CD14-positive monocyte (primary cell): ENCODE data around the gene SHPK. TPM values are rescaled to one million over a fixed set of nuclear protein-coding genes. Genes with fewer than 3 reads are reported as not detected.

Experiments used
- DNase-seq, 3 donors: peaks; one replicate each; pipeline ENCODE4 v3.0.0-alpha.2; 2011 to 2022
- H2AFZ ChIP-seq: 2 replicates; pipeline ENCODE4 v1.6.0; 2012; ENCODE audit warnings: mild to moderate bottlenecking, low read depth, low read length, inconsistent platforms; ENCODE audit not compliant: insufficient read depth, poor library complexity, severe bottlenecking
- H3K27ac ChIP-seq, 2 donors: 1 replicate in 1 of 2; 2 replicates in 1 of 2; pipeline ENCODE4 v1.5.1; 2012 to 2013; ENCODE audit warnings: low read length in 2 of 2, control low read depth in 1 of 2, inconsistent platforms in 1 of 2, low read depth in 1 of 2, mild to moderate bottlenecking in 1 of 2
- H3K27me3 ChIP-seq, 2 donors: one replicate each; pipeline versions ENCODE4 v1.6.0 to v1.6.1; 2011 to 2013; ENCODE audit warnings: low read length in 2 of 2; ENCODE audit not compliant: control insufficient read depth in 2 of 2, insufficient read depth in 2 of 2
- H3K36me3 ChIP-seq, 2 donors: replicated peaks in 1 of 2; 1 replicate in 1 of 2; 2 replicates in 1 of 2; pipeline versions ENCODE4 v1.5.1 to v1.6.1; 2012 to 2013; ENCODE audit warnings: low read length in 2 of 2, control low read depth in 1 of 2, inconsistent platforms in 1 of 2, mild to moderate bottlenecking in 1 of 2; ENCODE audit not compliant: insufficient read depth in 2 of 2, control insufficient read depth in 1 of 2
- H3K4me1 ChIP-seq, 2 donors: 1 replicate in 1 of 2; 2 replicates in 1 of 2; pipeline versions ENCODE4 v1.5.1 to v1.6.1; 2012 to 2013; ENCODE audit warnings: low read length in 2 of 2, control low read depth in 1 of 2, inconsistent platforms in 1 of 2, mild to moderate bottlenecking in 1 of 2, moderate library complexity in 1 of 2; ENCODE audit not compliant: insufficient read depth in 2 of 2, control insufficient read depth in 1 of 2
- H3K4me2 ChIP-seq: replicated peaks from 2 replicates; pipeline ENCODE3; 2012; ENCODE audit warnings: low read length, moderate library complexity, mild to moderate bottlenecking; ENCODE audit not compliant: poor library complexity, severe bottlenecking; ENCODE audit errors: extremely low read depth
- H3K4me3 ChIP-seq, 3 experiments: fragments of 200-600 bp in 1 of 3; sonication (generic) in 1 of 3; replicated peaks in 1 of 3; 1 replicate in 2 of 3; 2 replicates in 1 of 3; pipeline ENCODE4 v1.5.1; 2011 to 2013; ENCODE audit warnings: low read length in 3 of 3, mild to moderate bottlenecking in 3 of 3, control low read depth in 2 of 3, low read depth in 2 of 3, inconsistent platforms in 1 of 3, moderate library complexity in 1 of 3
- H3K79me2 ChIP-seq: 2 replicates; pipeline ENCODE4 v1.6.0; 2012; ENCODE audit warnings: mild to moderate bottlenecking, control low read depth, inconsistent platforms, low read length, moderate library complexity; ENCODE audit not compliant: insufficient read depth
- H3K9ac ChIP-seq: 2 replicates; pipeline ENCODE4 v1.6.0; 2017; ENCODE audit warnings: low read length, mild to moderate bottlenecking; ENCODE audit not compliant: insufficient read depth, poor library complexity, severe bottlenecking
- H3K9me3 ChIP-seq, 2 donors: replicated peaks in 1 of 2; 1 replicate in 1 of 2; 2 replicates in 1 of 2; pipeline versions ENCODE4 v1.5.1 to v1.6.1; 2012 to 2013; ENCODE audit warnings: low read length in 2 of 2, control low read depth in 1 of 2; ENCODE audit not compliant: control insufficient read depth in 1 of 2, insufficient read depth in 1 of 2
- H4K20me1 ChIP-seq: 2 replicates; pipeline ENCODE4 v1.6.0; 2012; ENCODE audit warnings: mild to moderate bottlenecking, low read length, control low read depth, moderate library complexity; ENCODE audit not compliant: insufficient read depth
- H3K27ac Mint-ChIP-seq, 7 donors: one replicate each; pipeline ENCODE4 v1.8.0; 2020; ENCODE audit warnings: mild to moderate bottlenecking in 7 of 7, mixed read lengths in 7 of 7, moderate library complexity in 6 of 7, inconsistent platforms in 2 of 7
- H3K27me3 Mint-ChIP-seq, 3 donors: one replicate each; pipeline ENCODE4 v1.8.0; 2021 to 2022; ENCODE audit warnings: low read depth in 3 of 3, mild to moderate bottlenecking in 3 of 3, mixed read lengths in 3 of 3, moderate library complexity in 3 of 3, inconsistent platforms in 1 of 3
- H3K36me3 Mint-ChIP-seq, 2 donors: one replicate each; pipeline ENCODE4 v1.8.0; 2020; ENCODE audit warnings: mixed read lengths in 2 of 2, inconsistent platforms in 1 of 2, mild to moderate bottlenecking in 1 of 2
- H3K4me1 Mint-ChIP-seq: one replicate; pipeline ENCODE4 v1.8.0; 2020; ENCODE audit warnings: mild to moderate bottlenecking, mixed read lengths
- H3K4me3 Mint-ChIP-seq, 2 donors: one replicate each; pipeline ENCODE4 v1.8.0; 2020; ENCODE audit warnings: mild to moderate bottlenecking in 2 of 2, mixed read lengths in 2 of 2, moderate library complexity in 1 of 2
- H3K9me3 Mint-ChIP-seq, 7 donors: one replicate each; pipeline ENCODE4 v1.8.0; 2020 to 2022; ENCODE audit warnings: mixed read lengths in 7 of 7, mild to moderate bottlenecking in 6 of 7, moderate library complexity in 6 of 7, inconsistent platforms in 2 of 7
- WGBS: methylation state at CpG from one replicate; pipeline ENCODE4 v1.1.5; 2013; ENCODE audit warnings: missing lambda C conversion rate; ENCODE audit not compliant: insufficient coverage; 5-methylcytosine and 5-hydroxymethylcytosine counted together
- intact Hi-C, 2 donors: fragments of 100-400 bp; cut with micrococcal nuclease; formaldehyde crosslinking; loops; one replicate each; pipeline versions ENCODE4 v1.15.0 to v1.15.1; 2023
- polyA plus RNA-seq, 3 donors: library from polyadenylated mRNA; depleted of rRNA in 1 of 3; unstranded in 2 of 3; stranded (reverse) in 1 of 3; fragments of 300-500 nt in 2 of 3; fragments of >200 nt in 1 of 3; fragmentation: Illumina TruSeq in 2 of 3; gene quantifications; 1 replicate in 2 of 3; 2 replicates in 1 of 3; pipeline ENCODE4 v1.2.3, GENCODE V29; 2012 to 2021
- TF ChIP-seq, protein P1 (sequence below): fragments of 200-600 bp; IDR thresholded peaks from one replicate; pipeline ENCODE4 v1.8.0; 2022; ENCODE audit warnings: antibody characterized with exemption, mild to moderate bottlenecking

Gene SHPK
- polyA plus RNA-seq, 3 donors: 4.3 to 4.6 (median 4.6) TPM

DNA sequence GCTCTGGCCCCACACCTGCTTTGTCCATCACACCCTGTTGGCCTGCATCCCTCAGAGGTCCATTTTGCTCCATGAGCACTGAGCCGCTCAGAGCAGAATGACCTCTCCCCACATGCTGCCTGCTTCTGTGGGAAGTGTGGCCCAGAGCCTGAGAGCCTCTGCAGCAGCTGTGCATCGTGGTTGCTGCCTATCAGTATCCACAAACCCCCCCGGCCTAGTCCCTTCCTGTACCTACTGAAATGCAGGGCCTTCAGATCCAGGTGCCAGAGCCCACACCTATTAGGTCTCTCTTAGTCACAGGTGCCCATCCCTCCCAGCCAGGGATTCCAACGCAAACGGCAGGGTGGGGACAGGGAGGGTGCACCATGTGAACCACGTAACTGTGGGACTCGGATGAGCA, 61.8 kb downstream of the SHPK start:
- intact Hi-C loops: no loop called here
- Mint-ChIP-seq H3K27me3 (peaks cover 0 to 2% (median 1%) of the 10 kb centered on the region in 3 donors), H3K9me3 (peaks cover 0 to 3% (median 0%) of the 10 kb centered on the region in 7 donors), H3K4me1 (peaks cover 9% of the 10 kb centered on the region), H3K36me3 (peaks cover 4 to 14% of the 10 kb centered on the region in 2 donors), H3K27ac (no peak overlapping the region), H3K4me3 (no peak overlapping the region)
- TF ChIP-seq, protein P1, sequence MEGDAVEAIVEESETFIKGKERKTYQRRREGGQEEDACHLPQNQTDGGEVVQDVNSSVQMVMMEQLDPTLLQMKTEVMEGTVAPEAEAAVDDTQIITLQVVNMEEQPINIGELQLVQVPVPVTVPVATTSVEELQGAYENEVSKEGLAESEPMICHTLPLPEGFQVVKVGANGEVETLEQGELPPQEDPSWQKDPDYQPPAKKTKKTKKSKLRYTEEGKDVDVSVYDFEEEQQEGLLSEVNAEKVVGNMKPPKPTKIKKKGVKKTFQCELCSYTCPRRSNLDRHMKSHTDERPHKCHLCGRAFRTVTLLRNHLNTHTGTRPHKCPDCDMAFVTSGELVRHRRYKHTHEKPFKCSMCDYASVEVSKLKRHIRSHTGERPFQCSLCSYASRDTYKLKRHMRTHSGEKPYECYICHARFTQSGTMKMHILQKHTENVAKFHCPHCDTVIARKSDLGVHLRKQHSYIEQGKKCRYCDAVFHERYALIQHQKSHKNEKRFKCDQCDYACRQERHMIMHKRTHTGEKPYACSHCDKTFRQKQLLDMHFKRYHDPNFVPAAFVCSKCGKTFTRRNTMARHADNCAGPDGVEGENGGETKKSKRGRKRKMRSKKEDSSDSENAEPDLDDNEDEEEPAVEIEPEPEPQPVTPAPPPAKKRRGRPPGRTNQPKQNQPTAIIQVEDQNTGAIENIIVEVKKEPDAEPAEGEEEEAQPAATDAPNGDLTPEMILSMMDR: no peak
- H3K27me3 ChIP-seq: no peaks in the 10 kb centered on the region
- H3K9ac ChIP-seq: no peak overlapping the region
- no peak overlapping the region for H2AFZ ChIP-seq
- H3K4me2 ChIP-seq: no peak overlapping the region
- H3K4me3 ChIP-seq: no peak overlapping the region
- no peaks in the 10 kb centered on the region for H3K79me2 ChIP-seq
- H3K27ac ChIP-seq: no peak overlapping the region
- H3K4me1 ChIP-seq: peaks cover 4 to 6% of the 10 kb centered on the region in 2 donors
- 98% methylated on average over 5 of the region's 7 CpGs for WGBS
- H4K20me1 ChIP-seq: no peaks in the 10 kb centered on the region
- peaks cover 0 to 5% of the 10 kb centered on the region in 2 donors for H3K36me3 ChIP-seq
- DNase-seq: no peak
- H3K9me3 ChIP-seq: no peaks in the 10 kb centered on the region

DNA sequence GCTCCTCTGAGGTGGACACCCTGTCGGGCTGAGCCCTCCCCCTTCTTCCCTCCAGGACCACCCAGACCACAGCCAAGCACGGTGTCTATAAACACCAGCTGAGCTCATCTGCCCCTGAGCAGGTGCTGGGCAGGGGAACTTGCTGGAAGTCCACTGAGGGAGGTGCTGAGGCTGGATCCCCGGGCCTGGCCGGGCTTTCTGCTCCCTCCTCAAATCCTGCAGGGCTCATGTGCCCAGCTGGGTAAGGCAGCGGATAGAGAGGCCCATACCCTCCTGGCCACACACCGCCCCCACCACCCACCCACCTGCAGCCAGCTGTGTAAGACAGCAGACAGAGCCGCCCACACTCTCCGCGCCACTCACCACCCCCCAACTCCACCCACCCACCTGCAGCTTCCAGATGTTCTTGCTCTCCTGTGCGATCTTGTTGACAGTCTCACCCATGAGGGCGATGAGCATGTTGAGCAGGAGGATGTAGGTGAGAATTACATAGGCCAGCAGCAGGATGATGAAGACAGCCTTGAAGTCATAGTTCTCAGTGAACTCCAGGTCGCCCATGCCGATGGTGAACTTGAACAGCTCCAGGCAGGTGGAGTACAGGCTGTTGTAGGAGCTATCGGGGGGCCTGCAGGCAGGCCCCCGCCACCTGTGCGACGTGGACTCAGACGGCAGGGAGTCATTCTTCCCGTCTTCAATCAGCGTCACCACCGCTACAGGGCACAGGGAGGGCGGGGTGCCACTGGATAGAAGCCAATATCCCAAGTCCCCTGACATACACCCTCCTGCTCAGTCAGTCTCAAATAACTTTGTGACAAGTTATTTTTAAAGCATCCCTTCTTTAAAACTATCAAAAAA, 62.6 kb downstream of the SHPK start:
- Histone ChIP-seq H2AFZ (no peak overlapping the region), H3K4me1 (peaks cover 4 to 6% of the 10 kb centered on the region in 2 donors), H3K4me2 (no peak overlapping the region), H3K9me3 (no peaks in the 10 kb centered on the region), H4K20me1 (no peaks in the 10 kb centered on the region), H3K27me3 (no peaks in the 10 kb centered on the region), H3K27ac (no peak overlapping the region), H3K79me2 (no peaks in the 10 kb centered on the region), H3K9ac (no peak overlapping the region), H3K4me3 (no peak overlapping the region), H3K36me3 (peaks cover 0 to 5% of the 10 kb centered on the region in 2 donors)
- intact Hi-C loops: no loop called here
- TF ChIP-seq, protein P1: no peak
- Mint-ChIP-seq H3K4me3 (no peak overlapping the region), H3K27ac (peak overlapping the region in 1 of 7 donors; percentile 19), H3K4me1 (peaks cover 9% of the 10 kb centered on the region), H3K27me3 (peaks cover 0 to 2% (median 0%) of the 10 kb centered on the region in 3 donors), H3K36me3 (peaks cover 4 to 17% of the 10 kb centered on the region in 2 donors), H3K9me3 (peaks cover 0 to 3% (median 0%) of the 10 kb centered on the region in 7 donors)
- DNase-seq: no peak
- WGBS: 95% methylated on average over 10 of the region's 22 CpGs
